Stimulated activated naive CD8-positive, alpha-beta T cell treated with anti-CD3 and anti-CD28 coated beads, Interleukin-15, Interleukin-2, amounts not matched to agents 100 ng/mL and 50 ng/mL, for 24 hours (primary cell): Measurements from ENCODE around the gene TMEM184A.
"Not testable (repeated sequence)": the region's sequence is repeated elsewhere in the genome, so short reads cannot be mapped to it uniquely, and the experiment has no call there.

Experiments
- H3K27ac Mint-ChIP-seq: one replicate; pipeline ENCODE4 v1.8.0; 2021; ENCODE audit warnings: mild to moderate bottlenecking, mixed read lengths
- H3K27me3 Mint-ChIP-seq: one replicate; pipeline ENCODE4 v1.8.0; 2021; ENCODE audit warnings: mixed read lengths
- H3K36me3 Mint-ChIP-seq: one replicate; pipeline ENCODE4 v1.8.0; 2021; ENCODE audit warnings: low read depth, mixed read lengths
- H3K4me1 Mint-ChIP-seq: one replicate; pipeline ENCODE4 v1.8.0; 2021; ENCODE audit warnings: low read depth, mixed read lengths
- H3K4me3 Mint-ChIP-seq: one replicate; pipeline ENCODE4 v1.8.0; 2021; ENCODE audit warnings: mild to moderate bottlenecking, mixed read lengths
- H3K9me3 Mint-ChIP-seq: one replicate; pipeline ENCODE4 v1.8.0; 2021; ENCODE audit warnings: mixed read lengths

The TMEM184A gene

GRCh38 chr7:1583241-1583930 is 27.4 kb upstream of the TMEM184A start:
- not testable (repeated sequence) for H3K4me3 Mint-ChIP-seq, H3K27ac Mint-ChIP-seq, H3K27me3 Mint-ChIP-seq, H3K4me1 Mint-ChIP-seq, H3K36me3 Mint-ChIP-seq, H3K9me3 Mint-ChIP-seq

GRCh38 chr7:1580422-1581030 is 24.5 kb upstream of the TMEM184A start:
- H3K4me3 Mint-ChIP-seq: no peak overlapping the region
- H3K9me3 Mint-ChIP-seq: no peaks in the 10 kb centered on the region
- H3K27ac Mint-ChIP-seq: no peak overlapping the region

GRCh38 chr7:1579481-1580421 is 23.7 kb upstream of the TMEM184A start:
- Mint-ChIP-seq H3K9me3 (no peaks in the 10 kb centered on the region), H3K27ac (no peak overlapping the region), H3K27me3 (no peaks in the 10 kb centered on the region), H3K4me1 (no peaks in the 10 kb centered on the region), H3K36me3 (no peaks in the 10 kb centered on the region), H3K4me3 (no peak overlapping the region)

More at GRCh38 chr7:1580422-1581030, 24.5 kb upstream of the TMEM184A start:
- Mint-ChIP-seq H3K4me1 (no peaks in the 10 kb centered on the region), H3K27me3 (no peaks in the 10 kb centered on the region), H3K36me3 (no peaks in the 10 kb centered on the region)

- Mint-ChIP-seq H3K36me3 (no peaks in the 10 kb centered on the region), H3K4me3 (no peak overlapping the region), H3K9me3 (no peaks in the 10 kb centered on the region), H3K27me3 (no peaks in the 10 kb centered on the region), H3K27ac (no peak overlapping the region), H3K4me1 (no peaks in the 10 kb centered on the region)
Measured at GRCh38 chr7:1578513-1578912, 22.5 kb upstream of the TMEM184A start.

- Mint-ChIP-seq H3K4me1 (peaks cover 11% of the 10 kb centered on the region), H3K36me3 (no peaks in the 10 kb centered on the region), H3K9me3 (no peaks in the 10 kb centered on the region), H3K27ac (no peak overlapping the region), H3K27me3 (no peaks in the 10 kb centered on the region), H3K4me3 (no peak overlapping the region)
Measured at GRCh38 chr7:1576521-1577253, 20.7 kb upstream of the TMEM184A start.

GRCh38 chr7:1575809-1576208 is 19.8 kb upstream of the TMEM184A start:
- no peak overlapping the region for H3K27ac Mint-ChIP-seq
- H3K27me3 Mint-ChIP-seq: no peaks in the 10 kb centered on the region
- no peak overlapping the region for H3K4me3 Mint-ChIP-seq
- no peaks in the 10 kb centered on the region for H3K9me3 Mint-ChIP-seq
- peaks cover 18% of the 10 kb centered on the region for H3K4me1 Mint-ChIP-seq
- no peaks in the 10 kb centered on the region for H3K36me3 Mint-ChIP-seq

GRCh38 chr7:1572111-1572822 is 16.3 kb upstream of the TMEM184A start:
- no peak overlapping the region for H3K4me3 Mint-ChIP-seq

GRCh38 chr7:1569833-1570632 is 14.0 kb upstream of the TMEM184A start, which contains the start of gene PSMG3:
TSS of gene PSMG3 (minus strand) at chr7:1570032. CDS start at chr7:1569339, 693 bp downstream.
- Mint-ChIP-seq H3K4me1 (peaks cover 45% of the 10 kb centered on the region), H3K36me3 (peaks cover 28% of the 10 kb centered on the region), H3K9me3 (no peaks in the 10 kb centered on the region), H3K27ac (peak within 1 kb of the TSS; percentile 97), H3K4me3 (peak within 1 kb of the TSS; percentile 95), H3K27me3 (no peaks in the 10 kb centered on the region)

More at GRCh38 chr7:1572111-1572822, 16.3 kb upstream of the TMEM184A start:
- Mint-ChIP-seq H3K27me3 (no peaks in the 10 kb centered on the region), H3K27ac (peak overlapping the region; percentile 1), H3K4me1 (peaks cover 39% of the 10 kb centered on the region), H3K9me3 (no peaks in the 10 kb centered on the region), H3K36me3 (peaks cover 17% of the 10 kb centered on the region)

- Mint-ChIP-seq H3K27me3 (no peaks in the 10 kb centered on the region), H3K4me1 (peaks cover 45% of the 10 kb centered on the region), H3K36me3 (peaks cover 28% of the 10 kb centered on the region), H3K9me3 (no peaks in the 10 kb centered on the region), H3K27ac (peak overlapping the region; percentile 97), H3K4me3 (peak overlapping the region; percentile 95)
Measured at GRCh38 chr7:1569440-1569832, 13.4 kb upstream of the TMEM184A start.

- H3K36me3 Mint-ChIP-seq: peaks cover 28% of the 10 kb centered on the region
- H3K4me3 Mint-ChIP-seq: peak overlapping the region; percentile 95
- H3K27ac Mint-ChIP-seq: peak overlapping the region; percentile 97
- H3K9me3 Mint-ChIP-seq: no peaks in the 10 kb centered on the region
- no peaks in the 10 kb centered on the region for H3K27me3 Mint-ChIP-seq
- peaks cover 45% of the 10 kb centered on the region for H3K4me1 Mint-ChIP-seq
Measured at GRCh38 chr7:1569016-1569415, 13.0 kb upstream of the TMEM184A start.

- H3K4me1 Mint-ChIP-seq: peaks cover 45% of the 10 kb centered on the region
- H3K27me3 Mint-ChIP-seq: no peaks in the 10 kb centered on the region
- peak overlapping the region; percentile 95 for H3K4me3 Mint-ChIP-seq
- no peaks in the 10 kb centered on the region for H3K9me3 Mint-ChIP-seq
- peaks cover 28% of the 10 kb centered on the region for H3K36me3 Mint-ChIP-seq
- peak overlapping the region; percentile 40 for H3K27ac Mint-ChIP-seq
Measured at GRCh38 chr7:1567896-1568510, 12.0 kb upstream of the TMEM184A start.

- H3K4me1 Mint-ChIP-seq: peaks cover 40% of the 10 kb centered on the region
- no peaks in the 10 kb centered on the region for H3K27me3 Mint-ChIP-seq
- H3K27ac Mint-ChIP-seq: peak overlapping the region; percentile 11
- H3K9me3 Mint-ChIP-seq: no peaks in the 10 kb centered on the region
- H3K4me3 Mint-ChIP-seq: no peak overlapping the region
- peaks cover 28% of the 10 kb centered on the region for H3K36me3 Mint-ChIP-seq
Measured at GRCh38 chr7:1567049-1567771, 11.2 kb upstream of the TMEM184A start.
